Naive B cell (primary cell): Measurements from ENCODE around the gene ESR1. TPM values are rescaled to one million over a fixed set of nuclear protein-coding genes. Genes with fewer than 3 reads are reported as not detected.
"Not testable (repeated sequence)": the region's sequence is repeated elsewhere in the genome, so short reads cannot be mapped to it uniquely, and the experiment has no call there.

Experiments used
- ATAC-seq, 2 donors: fragments of 150-1000 bp; cut with Tn5 transposase; 2 replicates each; pipeline ENCODE4 v1.10.0; 2021; ENCODE audit warnings: low read depth in 2 of 2, mild to moderate bottlenecking in 2 of 2, moderate library complexity in 2 of 2
- DNase-seq: peaks from one replicate; pipeline ENCODE4 v3.0.0; 2022
- H3K27ac Mint-ChIP-seq, 6 donors: one replicate each; pipeline ENCODE4 v1.8.0; 2020 to 2022; ENCODE audit warnings: mild to moderate bottlenecking in 6 of 6, mixed read lengths in 6 of 6, moderate library complexity in 5 of 6, inconsistent platforms in 2 of 6
- H3K27me3 Mint-ChIP-seq, 3 donors: one replicate each; pipeline ENCODE4 v1.8.0; 2021 to 2022; ENCODE audit warnings: mixed read lengths in 3 of 3, mild to moderate bottlenecking in 1 of 3
- H3K36me3 Mint-ChIP-seq, 2 donors: one replicate each; pipeline ENCODE4 v1.8.0; 2020 to 2022; ENCODE audit warnings: mixed read lengths in 2 of 2, inconsistent platforms in 1 of 2, mild to moderate bottlenecking in 1 of 2
- H3K4me1 Mint-ChIP-seq, 3 donors: one replicate each; pipeline ENCODE4 v1.8.0; 2020 to 2022; ENCODE audit warnings: mixed read lengths in 3 of 3, inconsistent platforms in 1 of 3, mild to moderate bottlenecking in 1 of 3, moderate library complexity in 1 of 3
- H3K4me3 Mint-ChIP-seq, 8 donors: one replicate each; pipeline ENCODE4 v1.8.0; 2020 to 2022; ENCODE audit warnings: mild to moderate bottlenecking in 8 of 8, mixed read lengths in 8 of 8, moderate library complexity in 8 of 8, inconsistent platforms in 2 of 8
- H3K9me3 Mint-ChIP-seq, 7 donors: one replicate each; pipeline ENCODE4 v1.8.0; 2020 to 2022; ENCODE audit warnings: mixed read lengths in 7 of 7, mild to moderate bottlenecking in 5 of 7, inconsistent platforms in 2 of 7, moderate library complexity in 1 of 7
- polyA plus RNA-seq, 6 donors: library from polyadenylated mRNA; unstranded; fragments of 300-500 nt; fragmentation: Illumina TruSeq; gene quantifications; one replicate each; pipeline ENCODE4 v1.2.3, GENCODE V29; 2021; ENCODE audit warnings: low read depth in 6 of 6

ESR1 gene
- polyA plus RNA-seq, 6 donors from 2014 or later: 0.06 to 0.26 (median 0.17) TPM; not detected in 2

DNA sequence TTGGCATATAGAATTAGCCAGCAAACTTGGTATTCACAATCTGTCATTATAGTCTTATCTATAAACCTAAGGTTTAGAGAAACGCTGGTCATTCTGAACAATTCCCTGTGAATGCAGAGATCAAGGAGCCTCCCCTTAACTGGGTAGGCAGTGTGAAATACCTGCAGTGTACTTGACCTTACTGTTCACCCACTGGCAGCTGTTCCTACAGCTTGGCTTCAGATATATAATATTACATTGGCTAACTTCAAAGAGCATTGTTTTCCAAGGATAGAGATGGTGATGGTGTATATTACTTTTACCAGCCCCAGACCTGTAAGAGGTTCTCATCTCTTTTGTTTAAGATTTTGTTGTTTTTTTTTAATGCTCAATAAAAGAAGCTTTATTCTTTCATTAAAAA, 168.3 kb downstream of the ESR1 start:
- ATAC-seq (no peak), DNase-seq (no peak)
- H3K4me3 Mint-ChIP-seq: no peak overlapping the region
- H3K27ac Mint-ChIP-seq: no peak overlapping the region
- H3K36me3 Mint-ChIP-seq: no peaks in the 10 kb centered on the region
- peaks cover 0 to 1% (median 0%) of the 10 kb centered on the region in 7 donors for H3K9me3 Mint-ChIP-seq
- no peaks in the 10 kb centered on the region for H3K4me1 Mint-ChIP-seq
- H3K27me3 Mint-ChIP-seq: no peaks in the 10 kb centered on the region

DNA sequence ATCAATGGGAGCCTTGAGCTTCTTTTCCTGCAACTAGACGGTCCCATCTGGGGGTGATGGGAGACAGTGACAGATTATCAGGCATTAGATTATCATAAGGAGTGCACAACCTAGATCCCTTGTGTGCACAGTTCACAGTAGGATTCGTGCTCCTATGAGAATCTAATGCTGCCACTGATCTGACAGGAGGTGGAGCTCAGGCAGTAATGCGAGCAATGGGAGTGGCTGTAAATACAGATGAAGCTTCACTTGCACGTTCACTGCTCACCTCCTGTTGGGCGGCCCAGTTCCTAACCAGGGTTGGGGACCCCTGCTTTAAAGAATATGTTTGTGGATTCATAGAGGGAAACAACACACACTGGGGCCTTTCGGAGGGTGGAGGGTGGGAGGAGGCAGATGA, 180.7 kb downstream of the ESR1 start:
- not testable (repeated sequence) for H3K4me3 Mint-ChIP-seq, H3K36me3 Mint-ChIP-seq, DNase-seq, ATAC-seq, H3K9me3 Mint-ChIP-seq, H3K27me3 Mint-ChIP-seq, H3K27ac Mint-ChIP-seq, H3K4me1 Mint-ChIP-seq

DNA sequence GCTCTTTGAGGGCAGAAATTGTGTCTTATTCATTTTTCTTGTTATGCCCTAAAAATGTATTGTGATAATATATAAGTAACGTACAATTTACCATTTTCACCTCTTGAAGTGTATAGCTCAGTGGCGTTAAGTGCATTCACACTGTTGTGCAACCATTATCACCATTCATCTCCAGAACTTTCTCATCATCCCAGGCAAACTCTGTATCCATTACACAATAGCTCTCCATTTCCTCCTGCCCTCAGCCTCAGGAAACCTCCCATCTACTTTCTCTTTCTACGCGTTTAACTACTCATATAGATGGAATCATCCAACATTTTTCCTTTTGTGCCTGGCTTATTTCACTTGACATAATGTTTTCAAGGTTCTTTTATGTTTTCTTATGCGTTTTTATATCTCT, 184.6 kb downstream of the ESR1 start:
- DNase-seq: no peak
- Mint-ChIP-seq H3K27ac (peak overlapping the region in 1 of 6 donors; percentile 28), H3K4me1 (no peaks in the 10 kb centered on the region)

DNA sequence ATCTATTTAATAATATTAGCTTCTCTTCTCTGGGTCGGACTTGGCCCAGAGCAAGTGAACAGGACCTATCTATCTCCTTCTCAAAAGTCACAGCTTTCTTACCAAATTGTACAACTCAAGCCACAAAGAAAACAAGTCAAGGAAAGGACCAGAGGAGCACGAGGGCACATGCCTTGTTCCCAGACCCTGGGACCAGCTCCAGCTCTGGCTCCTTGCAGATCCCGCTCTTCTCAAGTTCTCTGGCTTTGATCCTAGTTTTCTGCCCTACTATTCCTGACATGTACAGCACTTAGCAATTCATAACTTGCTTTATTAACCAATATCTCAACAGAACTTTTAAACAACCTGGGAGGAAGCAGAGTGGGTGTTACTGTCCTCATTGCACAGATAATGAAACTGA, 185.9 kb downstream of the ESR1 start:
- no peaks in the 10 kb centered on the region for H3K36me3 Mint-ChIP-seq
- H3K27me3 Mint-ChIP-seq: no peaks in the 10 kb centered on the region
- H3K27ac Mint-ChIP-seq: no peak overlapping the region
- H3K4me3 Mint-ChIP-seq: no peak overlapping the region
- ATAC-seq (no peak), DNase-seq (no peak)
- no peaks in the 10 kb centered on the region for H3K4me1 Mint-ChIP-seq
- H3K9me3 Mint-ChIP-seq: peaks cover 0 to 12% (median 3%) of the 10 kb centered on the region in 7 donors

More for the DNA sequence above, 184.6 kb downstream of the ESR1 start:
- H3K9me3 Mint-ChIP-seq: peaks cover 0 to 12% (median 3%) of the 10 kb centered on the region in 7 donors
- H3K36me3 Mint-ChIP-seq: no peaks in the 10 kb centered on the region
- H3K4me3 Mint-ChIP-seq: no peak overlapping the region
- H3K27me3 Mint-ChIP-seq: no peaks in the 10 kb centered on the region
- no peak for ATAC-seq

DNA sequence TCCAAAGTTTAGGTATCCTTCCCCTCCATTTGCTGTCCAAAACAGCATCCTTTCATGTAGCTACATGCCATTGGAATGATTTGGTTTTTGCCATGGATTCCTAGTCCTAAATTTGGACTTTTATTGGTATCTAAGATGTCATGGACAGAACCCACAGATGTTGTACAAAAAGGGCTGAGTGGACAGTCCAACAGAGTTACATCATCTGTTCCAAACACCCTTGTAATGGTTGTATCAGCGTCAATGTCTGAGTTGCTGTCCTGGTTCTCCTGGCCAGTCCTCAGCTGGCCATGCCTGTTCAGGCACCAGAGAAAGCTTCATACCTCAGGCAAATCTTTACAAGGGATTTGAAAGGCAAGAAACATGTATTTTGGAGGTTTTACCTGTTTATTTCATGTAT, 191.3 kb downstream of the ESR1 start:
- H3K27ac Mint-ChIP-seq: no peak overlapping the region

DNA sequence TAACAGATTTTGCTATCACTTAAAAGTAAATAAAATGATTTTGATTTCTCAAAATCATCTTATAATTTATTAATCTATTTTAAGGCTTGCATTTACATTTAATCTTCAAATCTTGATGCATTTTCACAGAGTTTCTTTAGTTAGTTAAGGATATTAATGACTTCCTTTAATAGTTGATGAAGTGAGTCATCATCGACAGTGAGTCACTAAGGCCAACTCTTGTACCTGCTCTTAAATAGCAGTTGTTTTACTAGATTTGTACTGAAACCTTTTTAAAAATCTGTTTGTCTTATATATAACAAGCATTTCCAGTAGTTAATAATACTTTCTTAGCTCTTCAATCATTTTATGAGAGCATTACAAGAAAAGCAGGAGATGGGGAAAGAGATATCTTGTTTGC, 191.7 kb downstream of the ESR1 start:
- Mint-ChIP-seq H3K36me3 (no peaks in the 10 kb centered on the region), H3K27me3 (no peaks in the 10 kb centered on the region), H3K27ac (no peak overlapping the region), H3K4me3 (no peak overlapping the region), H3K4me1 (no peaks in the 10 kb centered on the region), H3K9me3 (peaks cover 0 to 8% (median 0%) of the 10 kb centered on the region in 7 donors)
- ATAC-seq (no peak), DNase-seq (no peak)

More for the DNA sequence above, 191.3 kb downstream of the ESR1 start:
- DNase-seq (no peak), ATAC-seq (no peak)
- Mint-ChIP-seq H3K36me3 (no peaks in the 10 kb centered on the region), H3K4me3 (no peak overlapping the region), H3K27me3 (no peaks in the 10 kb centered on the region), H3K9me3 (peaks cover 0 to 8% (median 0%) of the 10 kb centered on the region in 7 donors), H3K4me1 (no peaks in the 10 kb centered on the region)

DNA sequence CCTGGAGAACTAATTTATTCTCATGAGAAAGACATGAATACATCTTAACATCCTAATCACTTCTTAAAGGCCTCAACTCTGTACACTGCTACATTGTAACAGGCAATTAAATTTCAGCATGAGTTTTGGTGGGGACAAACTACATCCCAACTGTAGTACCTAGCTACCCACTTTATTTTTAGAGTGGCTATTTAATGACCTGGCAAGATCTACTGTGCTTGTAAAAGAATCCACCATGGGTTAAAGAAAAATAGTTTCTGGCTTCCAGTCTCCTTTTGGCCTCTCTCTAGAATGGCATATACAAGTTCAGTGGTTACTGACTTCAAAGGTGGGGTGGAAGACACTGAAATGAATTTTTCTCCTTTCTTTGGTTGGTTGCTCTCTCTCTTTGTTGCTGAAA, 193.9 kb downstream of the ESR1 start:
- ATAC-seq: no peak
- H3K9me3 Mint-ChIP-seq: peaks cover 0 to 2% (median 0%) of the 10 kb centered on the region in 7 donors

DNA sequence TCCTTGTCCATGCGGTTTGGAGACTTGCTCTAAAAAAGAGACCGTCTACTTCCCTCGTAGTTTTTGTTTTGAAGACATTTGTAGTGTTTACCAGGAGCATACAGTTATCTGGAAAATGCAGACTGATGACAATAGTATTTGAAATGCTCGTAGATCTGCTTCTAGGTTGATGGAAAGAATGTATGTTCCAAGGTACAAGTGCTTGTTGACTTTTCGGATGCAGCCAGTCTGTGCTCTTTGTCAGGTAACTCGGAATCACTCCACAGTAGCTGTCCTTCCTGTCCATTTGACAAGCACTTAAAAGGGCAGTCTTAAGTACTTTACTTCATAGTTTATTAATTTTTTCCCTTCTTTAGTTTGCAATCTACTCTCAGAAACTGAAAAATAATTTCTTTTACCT, 194.8 kb downstream of the ESR1 start:
- DNase-seq (no peak), ATAC-seq (no peak)
- Mint-ChIP-seq H3K27me3 (no peaks in the 10 kb centered on the region), H3K4me1 (no peaks in the 10 kb centered on the region), H3K36me3 (no peaks in the 10 kb centered on the region), H3K9me3 (peaks cover 0 to 2% (median 0%) of the 10 kb centered on the region in 7 donors), H3K27ac (no peak overlapping the region), H3K4me3 (no peak overlapping the region)

More for the DNA sequence above, 193.9 kb downstream of the ESR1 start:
- Mint-ChIP-seq H3K4me3 (no peak overlapping the region), H3K27me3 (no peaks in the 10 kb centered on the region), H3K4me1 (no peaks in the 10 kb centered on the region), H3K36me3 (no peaks in the 10 kb centered on the region), H3K27ac (no peak overlapping the region)
- DNase-seq: no peak

DNA sequence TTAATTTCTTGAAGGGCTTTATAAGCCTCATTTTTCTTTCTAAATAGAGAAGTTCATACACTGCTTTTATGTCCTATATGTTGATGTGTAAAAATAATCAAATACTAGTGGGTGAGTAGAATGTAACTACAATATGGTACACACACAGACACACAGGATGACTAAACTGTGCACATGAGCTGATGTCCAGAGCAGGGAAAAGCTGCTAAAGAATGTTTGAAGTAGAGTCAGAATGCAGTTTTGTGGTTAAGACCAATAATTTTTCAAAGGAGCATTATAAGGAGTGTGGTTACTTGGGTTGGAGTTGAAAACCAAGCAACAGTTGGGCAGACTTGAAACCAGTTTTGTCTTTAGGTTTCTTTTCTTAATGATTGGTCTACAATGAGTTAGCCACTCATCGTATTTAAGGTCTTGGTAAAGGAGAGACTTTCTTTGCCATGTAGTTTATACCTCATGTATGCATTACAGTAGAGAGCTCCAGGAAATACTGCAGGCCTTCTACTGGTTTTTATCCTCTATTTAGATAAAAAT, 196.6 kb downstream of the ESR1 start:
- DNase-seq (no peak), ATAC-seq (no peak)
- H3K4me3 Mint-ChIP-seq: no peak overlapping the region
- no peaks in the 10 kb centered on the region for H3K4me1 Mint-ChIP-seq
- H3K27me3 Mint-ChIP-seq: no peaks in the 10 kb centered on the region
- no peaks in the 10 kb centered on the region for H3K36me3 Mint-ChIP-seq
- H3K9me3 Mint-ChIP-seq: peaks cover 0 to 2% (median 0%) of the 10 kb centered on the region in 7 donors
- H3K27ac Mint-ChIP-seq: no peak overlapping the region

DNA sequence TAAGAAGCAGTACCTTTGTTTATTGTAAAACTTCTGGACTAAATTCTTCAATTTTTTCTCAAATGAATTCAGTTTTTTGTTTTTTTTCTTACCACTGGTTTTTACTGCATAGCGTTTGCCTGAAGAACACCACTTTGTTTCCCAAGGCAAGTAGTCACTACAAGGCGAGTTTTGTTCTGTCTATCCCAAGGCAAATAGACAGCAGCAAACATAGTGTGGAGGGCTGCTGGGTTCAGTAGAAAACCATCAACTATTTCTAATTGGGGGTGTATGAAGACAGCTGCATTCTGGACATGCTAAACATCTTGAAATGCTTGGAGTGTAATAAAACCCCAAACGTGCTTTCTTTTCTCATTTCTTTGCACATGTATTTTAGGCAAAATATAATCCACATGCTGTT, 197.4 kb downstream of the ESR1 start:
- no peak for ATAC-seq
- Mint-ChIP-seq H3K27ac (no peak overlapping the region), H3K4me1 (no peaks in the 10 kb centered on the region), H3K27me3 (no peaks in the 10 kb centered on the region), H3K4me3 (no peak overlapping the region), H3K9me3 (peaks cover 0 to 2% (median 0%) of the 10 kb centered on the region in 7 donors), H3K36me3 (no peaks in the 10 kb centered on the region)
- no peak for DNase-seq

DNA sequence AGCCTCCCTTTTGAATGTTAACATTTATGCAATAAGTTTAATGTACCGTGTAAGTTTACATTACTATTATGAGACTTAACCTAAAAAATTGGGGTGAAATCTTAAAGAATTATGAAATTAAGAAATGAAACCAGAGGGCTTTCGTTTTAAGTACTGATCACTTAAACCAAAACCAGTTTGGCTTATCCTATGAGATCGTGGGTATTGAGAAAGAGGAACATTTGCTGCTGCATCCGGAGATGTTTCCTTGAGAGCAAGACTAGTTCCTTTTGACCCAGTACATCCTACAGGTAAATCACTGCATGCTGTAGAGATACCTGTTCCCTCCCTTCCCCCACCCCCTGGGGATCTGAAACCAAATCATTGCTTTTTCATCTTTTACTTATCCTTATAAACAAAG, 201.3 kb downstream of the ESR1 start:
- no peak for DNase-seq
- ATAC-seq: no peak
- Mint-ChIP-seq H3K27me3 (no peaks in the 10 kb centered on the region), H3K4me3 (no peak overlapping the region), H3K9me3 (peaks cover 0 to 2% (median 0%) of the 10 kb centered on the region in 7 donors), H3K27ac (peak overlapping the region in 1 of 6 donors; percentile 16), H3K4me1 (no peaks in the 10 kb centered on the region), H3K36me3 (no peaks in the 10 kb centered on the region)

DNA sequence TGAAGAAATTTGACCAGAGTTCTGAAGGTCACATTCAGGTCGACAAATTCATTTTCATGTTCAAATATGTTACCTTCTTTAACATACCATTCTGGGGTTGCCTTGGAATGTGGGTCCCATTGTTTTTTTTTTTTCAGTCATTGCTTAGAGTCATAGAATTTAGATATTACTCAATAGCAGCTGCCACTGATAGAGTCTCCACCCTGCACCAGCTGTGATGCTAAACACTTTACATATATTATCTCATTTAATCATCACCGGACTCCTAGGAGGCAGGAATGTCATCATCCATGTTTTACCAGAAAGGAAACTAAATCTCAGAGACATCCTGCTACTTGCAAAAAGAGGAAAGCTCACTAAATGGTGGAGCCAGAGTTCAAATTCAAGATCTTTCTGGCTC, 204.7 kb downstream of the ESR1 start:
- Mint-ChIP-seq H3K4me3 (no peak overlapping the region), H3K27ac (no peak overlapping the region), H3K36me3 (peaks cover 0 to 7% of the 10 kb centered on the region in 2 donors), H3K27me3 (no peaks in the 10 kb centered on the region), H3K4me1 (no peaks in the 10 kb centered on the region), H3K9me3 (peaks cover 0 to 9% (median 2%) of the 10 kb centered on the region in 7 donors)
- no peak for DNase-seq
- ATAC-seq: no peak

DNA sequence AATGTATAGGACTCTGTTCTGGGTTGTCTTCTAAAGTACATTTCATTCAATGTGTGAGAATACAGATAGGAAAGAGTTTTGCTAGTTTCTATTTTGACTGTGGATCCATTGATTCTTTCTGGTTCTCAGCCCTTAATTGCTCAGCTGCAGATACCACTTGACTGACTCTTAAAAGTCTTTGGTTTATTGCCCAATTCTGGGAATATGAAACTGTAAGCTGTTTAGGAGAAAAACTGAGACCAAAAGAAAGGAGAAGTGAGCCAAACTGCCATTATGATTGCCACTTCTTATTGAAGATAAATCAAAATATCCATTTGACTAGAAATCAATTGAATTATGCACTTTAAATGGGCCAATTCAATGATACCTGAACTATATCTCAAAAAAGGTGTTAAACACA, 211.4 kb downstream of the ESR1 start:
- H3K9me3 Mint-ChIP-seq: peaks cover 2 to 13% (median 5%) of the 10 kb centered on the region in 7 donors
- DNase-seq: no peak
- H3K4me1 Mint-ChIP-seq: no peaks in the 10 kb centered on the region
- H3K4me3 Mint-ChIP-seq: no peak overlapping the region
- ATAC-seq: no peak
- no peak overlapping the region for H3K27ac Mint-ChIP-seq
- H3K36me3 Mint-ChIP-seq: peaks cover 0 to 16% of the 10 kb centered on the region in 2 donors
- H3K27me3 Mint-ChIP-seq: no peaks in the 10 kb centered on the region

DNA sequence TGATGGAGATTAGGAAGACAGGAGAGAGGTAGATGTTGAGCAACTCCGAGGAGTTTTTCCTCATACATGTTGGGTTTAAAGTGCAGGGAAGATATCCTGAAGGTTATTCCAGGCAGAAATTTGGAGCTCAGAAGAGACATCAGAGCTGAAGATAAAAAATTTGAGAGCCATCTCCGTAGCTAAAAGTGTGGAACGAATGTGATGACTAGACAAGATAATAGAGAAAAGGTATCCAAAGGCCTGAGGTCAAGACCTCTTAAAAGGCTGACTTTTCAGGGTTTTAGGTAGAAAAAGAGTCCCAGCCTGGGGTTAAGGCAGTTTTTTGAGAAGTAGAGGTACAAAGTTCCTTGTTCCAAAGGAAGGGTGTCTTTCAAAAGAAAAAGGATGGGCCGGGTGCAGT, 214.8 kb downstream of the ESR1 start:
- peaks cover 0 to 10% (median 3%) of the 10 kb centered on the region in 7 donors for H3K9me3 Mint-ChIP-seq
- H3K27ac Mint-ChIP-seq: peak overlapping the region in 1 of 6 donors; percentile 8
- no peak overlapping the region for H3K4me3 Mint-ChIP-seq
- H3K36me3 Mint-ChIP-seq: peaks cover 0 to 10% of the 10 kb centered on the region in 2 donors
- no peak for ATAC-seq
- DNase-seq: no peak
- peaks cover 0 to 8% (median 0%) of the 10 kb centered on the region in 3 donors for H3K4me1 Mint-ChIP-seq
- no peaks in the 10 kb centered on the region for H3K27me3 Mint-ChIP-seq

DNA sequence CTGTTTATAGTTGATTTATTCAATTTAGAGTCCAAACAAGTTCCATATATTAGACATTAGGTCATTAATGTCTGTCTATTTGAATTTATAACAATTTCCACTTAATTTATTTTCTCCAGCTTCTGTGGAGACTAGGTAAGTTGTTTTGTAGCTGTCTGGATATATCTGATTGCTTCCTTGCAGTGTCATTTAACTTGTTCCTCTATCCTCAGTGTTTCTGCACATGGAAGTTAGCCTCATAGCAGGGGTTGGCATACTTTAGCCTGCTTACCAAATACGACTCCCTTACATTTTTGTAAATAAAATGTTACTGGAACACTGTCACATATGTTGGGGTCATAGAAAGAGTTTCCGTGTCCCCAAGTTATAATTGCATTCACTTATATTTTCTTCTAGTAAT, 216.1 kb downstream of the ESR1 start:
- DNase-seq (no peak), ATAC-seq (no peak)
- H3K27me3 Mint-ChIP-seq: no peaks in the 10 kb centered on the region
- H3K4me3 Mint-ChIP-seq: no peak overlapping the region
- H3K4me1 Mint-ChIP-seq: peaks cover 0 to 8% (median 0%) of the 10 kb centered on the region in 3 donors
- H3K36me3 Mint-ChIP-seq: peaks cover 0 to 10% of the 10 kb centered on the region in 2 donors
- H3K27ac Mint-ChIP-seq: no peak overlapping the region
- H3K9me3 Mint-ChIP-seq: peaks cover 0 to 10% (median 6%) of the 10 kb centered on the region in 7 donors
